Measurements from ENCODE around the gene FHOD3.

DNA sequence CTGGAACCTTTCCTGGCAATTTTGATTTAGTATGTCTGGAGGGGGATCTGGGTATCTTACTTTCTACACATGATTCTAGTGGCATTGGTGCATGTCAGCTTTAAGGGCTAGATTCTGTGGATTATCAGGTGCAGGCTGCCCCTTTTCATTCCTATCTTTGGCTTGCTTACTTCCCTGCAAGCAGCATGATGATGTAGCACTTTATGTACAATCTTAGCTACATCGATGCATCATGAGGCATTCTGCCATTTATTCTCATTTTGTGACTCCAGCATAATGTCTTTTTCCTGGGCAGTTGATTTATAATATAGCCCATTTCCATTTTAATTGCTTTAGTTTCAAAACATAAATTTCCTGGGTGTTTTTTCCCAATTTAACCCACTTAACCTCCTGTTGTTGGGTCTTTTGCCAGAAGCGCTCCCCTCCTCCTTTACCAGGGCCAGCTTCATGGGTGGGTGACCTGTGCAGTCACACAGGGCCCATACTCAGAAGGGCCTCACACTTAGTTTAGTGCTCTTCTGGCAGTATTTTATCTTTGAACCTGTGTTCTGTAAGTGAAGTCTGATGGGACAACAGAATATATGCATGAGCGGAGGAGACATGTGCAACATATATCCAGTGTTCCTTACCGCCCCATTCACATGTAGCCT is 495.2 kb downstream of the FHOD3 start:
- TF ChIP-seq, protein P1, sequence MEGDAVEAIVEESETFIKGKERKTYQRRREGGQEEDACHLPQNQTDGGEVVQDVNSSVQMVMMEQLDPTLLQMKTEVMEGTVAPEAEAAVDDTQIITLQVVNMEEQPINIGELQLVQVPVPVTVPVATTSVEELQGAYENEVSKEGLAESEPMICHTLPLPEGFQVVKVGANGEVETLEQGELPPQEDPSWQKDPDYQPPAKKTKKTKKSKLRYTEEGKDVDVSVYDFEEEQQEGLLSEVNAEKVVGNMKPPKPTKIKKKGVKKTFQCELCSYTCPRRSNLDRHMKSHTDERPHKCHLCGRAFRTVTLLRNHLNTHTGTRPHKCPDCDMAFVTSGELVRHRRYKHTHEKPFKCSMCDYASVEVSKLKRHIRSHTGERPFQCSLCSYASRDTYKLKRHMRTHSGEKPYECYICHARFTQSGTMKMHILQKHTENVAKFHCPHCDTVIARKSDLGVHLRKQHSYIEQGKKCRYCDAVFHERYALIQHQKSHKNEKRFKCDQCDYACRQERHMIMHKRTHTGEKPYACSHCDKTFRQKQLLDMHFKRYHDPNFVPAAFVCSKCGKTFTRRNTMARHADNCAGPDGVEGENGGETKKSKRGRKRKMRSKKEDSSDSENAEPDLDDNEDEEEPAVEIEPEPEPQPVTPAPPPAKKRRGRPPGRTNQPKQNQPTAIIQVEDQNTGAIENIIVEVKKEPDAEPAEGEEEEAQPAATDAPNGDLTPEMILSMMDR (IDR thresholded peaks at IDR 0.05; ENCODE audit: low read length), result no peak
- no peak for TF ChIP-seq EZH2phosphoT487 (IDR thresholded peaks at IDR 0.05; ENCODE audit: low read length)

All from MM.1S (cell line).